LNCaP clone FGC (cell line): ENCODE data around the gene LRRC58.
"Not testable (repeated sequence)": the region's sequence is repeated elsewhere in the genome, so short reads cannot be mapped to it uniquely, and the experiment has no call there.

Experiments used
- DNase-seq: peaks from one replicate; pipeline ENCODE4 v3.0.0-alpha.2; 2011; ENCODE audit warnings: low read depth
- H3K4me3 ChIP-seq: 2 replicates; pipeline ENCODE4 v1.5.1; 2011; ENCODE audit warnings: mild to moderate bottlenecking, low read depth, low read length, control low read depth
- TF ChIP-seq, protein P1 (sequence below): IDR thresholded peaks from 2 replicates; pipeline ENCODE4 v1.5.1; 2012; ENCODE audit warnings: mild to moderate bottlenecking; ENCODE audit not compliant: control insufficient read depth, insufficient read depth; ENCODE audit errors: extremely low read depth

LRRC58 gene

DNA sequence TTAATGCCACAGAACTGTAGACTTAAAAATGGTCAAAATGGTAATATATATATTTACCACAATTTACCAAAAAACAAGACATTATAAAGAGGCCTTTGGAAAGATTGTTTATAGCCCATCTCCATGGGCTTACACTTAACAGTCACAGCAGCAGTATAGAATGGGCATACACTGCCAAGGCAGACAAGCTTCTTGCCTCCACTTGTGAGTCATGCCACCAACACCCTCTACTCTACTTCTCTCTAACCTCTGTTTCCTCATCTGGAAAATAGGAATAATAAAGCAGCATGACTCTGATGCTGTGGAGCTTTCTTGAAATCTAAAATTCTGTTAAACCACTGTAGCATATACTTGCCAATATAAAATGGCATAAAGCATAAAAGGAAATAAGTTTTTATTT, 49.8 kb downstream of the LRRC58 start:
- no peak for DNase-seq
- no peak overlapping the region for H3K4me3 ChIP-seq
- TF ChIP-seq, protein P1, sequence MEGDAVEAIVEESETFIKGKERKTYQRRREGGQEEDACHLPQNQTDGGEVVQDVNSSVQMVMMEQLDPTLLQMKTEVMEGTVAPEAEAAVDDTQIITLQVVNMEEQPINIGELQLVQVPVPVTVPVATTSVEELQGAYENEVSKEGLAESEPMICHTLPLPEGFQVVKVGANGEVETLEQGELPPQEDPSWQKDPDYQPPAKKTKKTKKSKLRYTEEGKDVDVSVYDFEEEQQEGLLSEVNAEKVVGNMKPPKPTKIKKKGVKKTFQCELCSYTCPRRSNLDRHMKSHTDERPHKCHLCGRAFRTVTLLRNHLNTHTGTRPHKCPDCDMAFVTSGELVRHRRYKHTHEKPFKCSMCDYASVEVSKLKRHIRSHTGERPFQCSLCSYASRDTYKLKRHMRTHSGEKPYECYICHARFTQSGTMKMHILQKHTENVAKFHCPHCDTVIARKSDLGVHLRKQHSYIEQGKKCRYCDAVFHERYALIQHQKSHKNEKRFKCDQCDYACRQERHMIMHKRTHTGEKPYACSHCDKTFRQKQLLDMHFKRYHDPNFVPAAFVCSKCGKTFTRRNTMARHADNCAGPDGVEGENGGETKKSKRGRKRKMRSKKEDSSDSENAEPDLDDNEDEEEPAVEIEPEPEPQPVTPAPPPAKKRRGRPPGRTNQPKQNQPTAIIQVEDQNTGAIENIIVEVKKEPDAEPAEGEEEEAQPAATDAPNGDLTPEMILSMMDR = no peak

DNA sequence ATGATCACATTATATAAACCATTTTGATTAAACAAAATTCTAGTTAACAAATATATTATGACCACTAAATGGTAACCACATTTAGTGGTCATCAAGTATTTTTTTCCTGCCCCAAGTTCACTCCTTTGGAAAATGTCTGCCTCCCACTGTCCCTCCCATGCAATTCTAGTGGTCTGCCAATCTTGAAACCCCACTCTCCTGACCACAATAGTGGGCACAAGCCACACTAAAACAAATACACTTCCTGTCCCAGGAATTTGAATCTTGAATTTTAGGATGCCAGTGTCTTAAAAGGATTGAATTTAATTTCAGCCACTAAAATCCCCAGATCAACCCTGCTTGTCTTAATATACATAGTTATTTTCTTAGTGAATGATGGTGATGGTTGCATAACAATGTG, 50.2 kb downstream of the LRRC58 start:
- TF ChIP-seq, protein P1 = no peak
- H3K4me3 ChIP-seq = no peak overlapping the region
- no peak for DNase-seq

DNA sequence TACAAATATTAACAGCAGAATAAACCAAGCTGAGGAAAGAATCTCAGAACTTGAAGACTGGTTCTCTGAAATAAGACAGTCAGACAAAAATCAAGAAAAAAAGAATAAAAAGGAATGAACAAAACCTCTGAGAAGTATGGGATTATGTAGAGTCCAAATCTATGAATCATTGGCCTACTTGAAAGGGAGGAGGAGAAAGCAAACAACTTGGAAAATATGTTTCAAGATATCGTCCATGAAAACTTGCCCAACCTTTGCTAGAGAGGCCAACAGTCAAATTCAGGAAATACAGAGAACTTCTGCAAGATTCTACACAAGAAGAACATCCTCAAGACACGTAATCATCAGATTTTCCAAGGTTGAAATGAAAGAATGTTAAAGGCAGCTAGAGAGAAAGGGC, 57.6 kb downstream of the LRRC58 start:
- DNase-seq, H3K4me3 ChIP-seq: not testable (repeated sequence)

DNA sequence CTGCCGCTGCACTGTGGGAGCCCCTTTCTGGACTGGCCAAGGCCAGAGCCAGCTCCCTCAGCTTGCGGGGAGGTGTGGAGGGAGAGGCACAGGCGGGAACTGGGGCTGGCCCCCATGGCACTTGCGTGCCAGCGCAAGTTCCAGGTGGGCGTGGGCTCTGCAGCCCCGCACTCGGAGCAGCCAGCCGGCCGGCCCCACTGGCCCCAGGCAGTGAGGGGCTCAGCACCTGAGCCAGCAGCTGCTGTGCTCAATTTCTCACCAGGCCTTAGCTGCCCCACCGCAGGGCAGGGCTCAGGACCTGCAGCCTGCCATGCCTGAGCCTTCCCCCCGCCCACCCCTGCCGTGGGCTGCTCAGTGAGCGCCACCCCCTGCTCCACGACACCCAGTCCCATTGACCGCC, 59.5 kb downstream of the LRRC58 start:
- DNase-seq = no peak
- TF ChIP-seq, protein P1 = no peak
- no peak overlapping the region for H3K4me3 ChIP-seq

DNA sequence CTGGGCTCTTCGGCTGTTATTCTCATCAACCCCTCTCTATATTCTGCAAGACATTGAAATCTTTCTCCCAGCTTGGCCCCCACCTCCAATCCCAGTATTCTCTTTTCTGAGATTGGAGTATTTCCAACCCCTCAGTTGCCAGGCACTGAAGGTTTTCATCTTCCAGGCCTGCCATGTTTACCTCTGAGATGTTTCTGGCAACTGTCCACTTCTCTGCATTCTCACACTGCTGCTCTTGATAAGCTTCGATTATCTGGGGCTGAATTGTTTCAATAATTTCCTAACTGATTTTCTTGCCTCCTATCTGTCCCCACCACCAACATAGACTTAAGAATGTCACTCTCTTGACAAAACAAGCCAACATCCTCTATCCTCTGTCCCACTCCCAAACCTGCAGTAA, 62.7 kb downstream of the LRRC58 start:
- DNase-seq = no peak
- no peak overlapping the region for H3K4me3 ChIP-seq
- TF ChIP-seq, protein P1 = no peak

DNA sequence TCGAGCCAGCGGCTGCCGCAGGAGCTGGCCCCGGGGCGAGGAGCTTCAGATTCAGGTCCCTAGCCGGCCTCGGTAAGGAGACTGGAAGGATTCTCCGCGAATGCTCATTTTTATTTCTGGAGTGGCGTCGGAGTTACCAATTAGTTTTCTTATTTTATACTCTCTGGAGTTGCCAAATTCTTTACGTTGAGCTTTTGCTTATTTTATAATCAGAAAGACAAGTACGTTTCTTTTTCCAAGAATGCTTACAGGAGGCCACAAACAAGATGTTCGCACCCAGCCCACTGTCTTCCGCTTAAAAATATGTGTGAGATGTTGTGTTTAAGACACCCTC, 63.7 kb downstream of the LRRC58 start:
- DNase-seq = no peak
- H3K4me3 ChIP-seq = no peak overlapping the region
- TF ChIP-seq, protein P1 = no peak

DNA sequence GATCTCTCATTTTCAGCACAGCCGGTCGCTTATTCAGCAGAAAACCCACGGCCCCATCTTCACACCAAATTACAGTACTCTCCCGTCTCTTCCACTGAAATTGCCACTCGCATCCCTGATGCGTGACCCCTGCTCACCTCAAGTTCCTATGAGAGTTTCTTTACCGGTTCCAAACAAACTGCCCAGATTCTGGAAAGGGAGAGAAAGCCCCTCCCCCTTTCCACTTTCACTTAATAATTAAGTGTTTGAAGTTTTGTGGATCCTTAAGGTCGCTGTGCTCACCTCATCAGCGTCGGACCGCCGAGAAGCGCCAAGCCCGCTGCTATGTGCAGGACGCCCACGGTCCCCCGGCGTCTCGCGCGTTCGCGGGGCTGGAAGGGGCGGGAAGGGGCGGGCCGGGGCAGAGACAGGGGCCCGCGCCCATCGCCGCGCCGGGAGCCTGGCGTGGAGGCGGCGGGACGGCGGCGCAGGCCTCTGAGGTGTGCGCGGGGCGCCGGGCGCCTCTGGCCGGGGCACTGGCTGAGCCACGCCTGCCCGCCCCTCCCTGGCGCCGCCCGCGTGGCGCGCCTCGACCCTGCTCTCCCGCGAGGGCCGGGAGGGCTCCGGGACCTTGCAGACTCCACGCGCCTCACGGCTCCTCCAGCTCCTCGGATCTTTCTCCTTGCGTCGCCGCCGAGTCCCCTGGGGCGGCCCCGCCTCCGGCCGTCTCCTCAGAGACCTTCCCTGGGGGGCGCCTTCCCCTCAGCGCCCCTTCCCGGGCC, 64.2 kb downstream of the LRRC58 start, which contains the start of gene GPR156:
Gene GPR156 (minus strand): TSS at position 476 of the 761 bp plus-strand sequence. CDS start 41,124 bp downstream, outside the sequence.
- H3K4me3 ChIP-seq = peak within 1 kb of the TSS; percentile 30; the same call in 1 of the 2 replicates
- TF ChIP-seq, protein P1 = no peak
- DNase-seq = no peak
